HG03558 (cell line): Measurements from ENCODE around the gene COL4A1.

Source experiments
- ATAC-seq: cut with Tn5 transposase; IDR thresholded peaks from one replicate; pipeline ENCODE4 v1.9.1; 2021; ENCODE audit warnings: moderate number of reproducible peaks; ENCODE audit not compliant: unreplicated experiment; ENCODE audit errors: extremely low read depth

The COL4A1 gene

DNA sequence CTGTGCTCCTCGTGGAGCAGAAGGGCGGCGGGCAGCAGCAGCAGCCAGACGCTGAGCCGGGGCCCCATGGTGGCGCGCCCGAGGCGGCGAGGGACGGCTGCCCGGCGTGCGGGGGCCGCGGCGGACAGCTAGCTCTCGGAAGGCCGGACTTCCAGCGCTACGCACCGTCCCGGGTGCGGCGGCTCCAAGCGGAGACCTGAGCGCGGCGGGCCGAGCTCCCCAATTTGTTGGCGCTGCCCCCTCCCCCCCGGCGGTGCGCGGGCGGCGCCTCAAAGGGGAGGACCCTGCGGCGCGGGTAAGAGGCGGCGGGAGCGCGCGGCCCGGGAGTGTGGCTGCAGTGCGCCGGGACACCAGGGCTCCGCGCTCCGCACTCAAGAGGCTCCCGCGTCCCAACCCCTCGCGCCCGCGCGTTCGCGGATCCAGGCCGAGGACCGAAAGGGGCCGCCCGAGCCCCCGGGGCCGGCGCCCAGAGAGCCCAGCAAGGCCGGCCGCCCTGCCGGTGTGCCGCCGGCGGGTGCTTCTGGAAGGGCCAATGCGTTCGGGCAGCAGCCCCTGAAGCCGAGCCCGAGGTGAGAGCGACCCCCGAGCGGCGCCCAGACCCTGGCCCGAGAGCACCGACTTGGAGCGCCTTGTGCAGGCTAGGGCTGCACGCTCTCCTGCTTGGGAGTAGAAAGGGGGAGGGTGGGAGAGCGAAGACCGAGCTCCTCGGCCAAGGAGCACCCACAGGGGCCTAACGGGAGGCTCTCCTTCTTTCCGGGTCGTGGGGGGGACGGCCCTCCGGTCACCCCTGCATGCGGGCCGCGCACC lies at the start of gene COL4A1, which contains the start of gene COL4A2:
COL4A1 (minus strand) TSS at position 198 of the 807 bp plus-strand sequence; CDS start at position 68, 130 bp downstream.
COL4A2 (plus strand) TSS at position 325 of the 807 bp plus-strand sequence. CDS start 620 bp downstream, outside the sequence.
- no peak for ATAC-seq

DNA sequence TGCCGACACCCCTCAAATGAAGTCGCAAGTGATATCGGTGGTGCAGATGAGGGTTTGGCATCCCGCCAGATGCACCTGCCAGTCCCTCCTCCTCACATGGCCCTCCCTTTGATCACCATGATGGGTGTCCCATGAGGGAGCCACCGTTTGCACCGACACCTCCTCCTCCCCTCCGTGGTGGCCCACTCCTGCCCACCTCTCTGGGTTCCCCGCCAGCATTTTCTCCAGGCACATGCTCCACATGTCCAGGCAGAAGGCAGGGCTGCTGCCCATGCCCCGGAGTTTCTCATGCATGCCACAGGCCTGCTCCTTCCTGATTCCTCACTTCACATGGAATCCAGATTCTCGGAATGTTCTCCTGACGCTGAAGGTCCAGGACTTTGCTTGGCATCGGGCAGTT lies 49.4 kb upstream of the COL4A1 start:
- ATAC-seq = no peak

DNA sequence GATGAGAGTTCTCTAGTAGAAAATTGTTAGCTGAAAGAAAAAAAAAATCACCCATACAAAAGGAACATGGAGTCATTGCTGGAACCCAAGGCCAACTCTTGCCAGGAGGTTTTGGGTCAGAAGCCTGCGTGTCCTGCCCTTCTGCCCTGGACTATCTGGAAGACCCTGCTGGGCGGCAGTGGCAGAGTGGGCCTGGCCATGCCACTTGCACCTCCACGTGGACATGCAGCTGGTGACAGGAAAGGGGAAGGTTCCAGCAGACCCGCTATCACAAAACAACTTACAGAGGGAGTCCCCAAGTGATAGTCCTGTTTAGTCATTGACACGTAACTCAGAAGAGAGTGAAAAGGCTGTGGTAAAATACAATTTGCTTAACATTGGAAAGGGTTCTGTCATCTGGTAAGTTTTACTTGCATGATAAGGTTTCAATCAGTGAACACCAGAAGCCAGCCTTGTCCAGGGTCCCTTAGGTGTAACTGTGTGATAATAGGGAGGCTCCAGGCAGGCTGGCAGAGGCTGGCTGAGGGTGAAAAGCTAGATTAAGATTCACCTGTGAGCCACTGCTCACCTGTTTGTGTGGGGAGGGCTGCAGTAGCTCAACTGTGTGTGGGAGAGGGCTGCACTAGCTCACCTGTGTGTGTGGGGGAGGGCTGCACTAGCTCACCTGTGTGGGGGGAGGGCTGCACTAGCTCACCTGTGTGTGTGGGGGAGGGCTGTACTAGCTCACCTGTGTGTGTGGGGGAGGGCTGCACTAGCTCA lies 47.9 kb upstream of the COL4A1 start:
- ATAC-seq = no peak

DNA sequence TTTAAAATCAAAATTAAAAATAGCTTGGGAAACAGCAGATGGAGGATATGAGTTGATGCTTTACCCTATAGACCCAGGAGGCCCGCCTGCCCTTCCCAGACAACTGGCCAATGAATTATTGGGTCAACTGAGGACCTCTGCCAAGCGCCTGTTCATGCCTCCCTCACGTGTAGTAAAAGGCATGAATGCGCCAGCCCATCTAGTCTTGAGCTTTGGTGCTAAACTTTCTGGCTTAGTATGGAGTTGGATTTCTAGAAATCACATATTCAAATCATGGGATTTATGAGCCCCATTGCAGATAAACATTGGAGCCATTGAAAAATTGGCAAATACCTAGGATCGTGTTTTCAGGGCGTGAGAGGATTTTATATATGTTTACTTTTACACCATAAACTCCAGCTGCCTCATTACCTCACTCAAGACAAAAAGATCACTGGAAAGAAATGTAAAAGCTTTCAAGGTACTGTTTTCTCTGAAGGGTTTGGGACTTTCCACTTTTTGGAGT lies 47.2 kb upstream of the COL4A1 start:
- ATAC-seq = no peak

DNA sequence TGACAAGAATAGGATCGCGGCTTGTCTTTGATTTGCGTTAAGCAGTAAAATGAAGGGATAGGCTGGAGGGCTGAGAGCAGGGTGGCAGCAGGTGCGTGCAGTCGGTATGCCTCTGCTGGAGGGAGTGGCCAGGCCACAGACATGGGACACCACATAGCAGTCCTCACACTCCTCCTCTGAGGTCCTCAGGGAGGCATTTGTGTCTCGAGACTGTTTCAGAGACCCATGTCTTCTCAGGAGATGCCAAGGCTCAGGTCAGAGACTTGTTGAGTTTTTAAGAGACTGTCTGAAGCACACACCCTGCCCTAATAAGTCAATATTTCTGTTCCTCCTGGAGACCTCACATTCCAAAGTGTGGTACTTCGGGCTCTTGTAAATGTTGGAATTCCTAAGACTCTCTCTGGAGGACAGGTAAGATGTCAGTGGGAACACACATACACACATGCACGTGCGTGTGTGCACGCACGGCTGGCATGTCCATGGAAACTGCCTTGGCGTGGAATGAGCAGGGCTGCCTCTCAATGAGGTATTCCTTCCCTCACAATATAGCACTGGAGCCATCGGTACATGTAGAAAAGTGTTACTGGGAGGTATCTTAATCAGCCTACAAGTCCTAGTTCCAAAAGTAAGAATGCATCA lies 46.5 kb upstream of the COL4A1 start:
- no peak for ATAC-seq

DNA sequence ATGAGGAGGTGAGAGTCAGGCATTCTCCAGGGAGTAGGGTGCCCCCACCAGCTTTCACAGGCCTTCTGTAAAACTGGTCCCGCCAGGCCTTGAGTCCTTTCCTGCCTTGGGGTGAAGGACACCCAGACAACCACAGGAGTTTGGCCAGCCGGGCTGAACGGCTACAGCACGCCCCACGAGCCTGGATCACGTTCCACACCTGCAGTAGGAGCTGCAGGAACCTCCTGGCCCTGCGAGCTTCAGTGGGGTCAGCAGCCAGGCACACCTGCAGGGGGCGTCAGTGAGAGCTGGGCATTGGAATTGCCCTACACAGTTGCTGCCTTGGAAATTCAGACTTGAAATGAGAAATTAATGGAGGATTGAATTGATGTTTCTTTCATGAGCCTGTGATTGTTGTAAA lies 45.8 kb upstream of the COL4A1 start:
- ATAC-seq = no peak

DNA sequence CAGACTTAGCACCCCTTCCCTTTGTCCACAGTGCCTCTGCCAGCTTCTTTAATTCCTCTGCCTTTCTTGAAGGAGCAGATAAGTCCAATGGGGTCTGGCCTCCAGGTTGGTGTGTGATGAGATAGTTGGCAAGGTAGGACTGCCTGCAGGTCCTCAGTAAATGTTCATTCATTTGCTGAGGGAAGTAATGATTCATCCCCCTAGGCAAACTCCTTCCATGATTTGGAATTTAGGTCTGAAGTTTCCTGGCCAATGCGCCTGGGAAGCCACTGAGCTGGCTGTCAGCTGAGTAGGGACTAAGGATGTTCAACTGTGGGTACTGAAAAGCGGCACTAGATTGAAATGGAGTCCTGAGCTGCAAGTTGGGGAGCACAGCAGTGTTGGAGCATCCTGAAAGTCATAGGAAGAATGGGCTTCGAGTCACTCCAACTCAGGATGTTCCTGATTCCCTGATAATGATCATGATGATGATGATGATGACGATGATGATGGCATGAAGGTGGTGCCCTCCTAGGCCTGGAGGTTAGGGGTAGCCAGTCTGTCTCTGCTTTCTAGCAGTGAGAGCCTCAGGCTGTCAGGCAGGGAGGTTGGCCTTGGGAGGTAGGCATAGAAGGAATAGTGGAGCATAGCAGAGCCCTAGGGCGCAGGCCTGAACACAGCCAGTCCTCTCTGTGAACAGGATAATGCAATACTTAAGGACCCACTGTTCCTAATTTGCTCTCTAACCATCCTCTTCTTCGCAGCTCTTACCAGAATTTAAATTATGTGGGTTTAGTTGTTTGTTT lies 44.9 kb upstream of the COL4A1 start:
- ATAC-seq = no peak

DNA sequence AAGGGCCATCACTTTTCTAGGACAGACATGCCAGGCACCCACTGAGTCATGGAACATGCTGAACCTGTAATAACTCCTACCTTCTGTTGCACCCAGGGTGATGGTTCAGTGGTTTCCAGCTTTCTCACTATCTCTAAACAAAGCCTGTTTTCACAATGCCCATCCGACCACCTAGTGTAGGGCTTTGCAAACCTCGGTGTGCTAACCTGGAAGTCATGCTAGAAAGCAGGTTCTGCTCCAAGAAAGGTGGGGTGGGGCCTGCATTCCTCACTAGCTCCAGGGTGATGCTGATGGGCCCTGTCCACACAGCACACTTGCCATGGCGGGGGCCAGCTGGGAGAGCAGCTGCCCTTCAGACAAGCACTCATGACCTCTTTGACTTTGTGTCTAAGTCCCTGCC lies 43.6 kb upstream of the COL4A1 start:
- ATAC-seq = no peak

DNA sequence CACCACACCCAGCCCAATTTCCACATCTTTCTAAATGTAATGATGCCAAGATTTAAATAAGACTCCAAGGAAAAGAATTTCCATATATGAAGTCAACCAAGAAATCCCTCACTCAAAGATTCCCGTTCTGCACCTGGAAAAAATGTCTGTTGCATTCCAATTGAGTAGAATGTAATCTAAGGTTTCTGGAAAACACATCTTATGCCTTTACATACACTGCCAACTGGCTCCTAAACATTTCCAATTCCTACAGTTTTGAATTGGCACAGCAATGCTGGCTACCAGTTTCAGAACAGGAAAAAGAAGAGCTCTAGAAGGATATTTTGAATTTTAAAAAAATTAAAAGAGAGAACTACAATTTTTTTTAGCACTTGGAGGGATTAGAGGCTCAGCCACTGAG lies 43.1 kb upstream of the COL4A1 start:
- ATAC-seq = no peak

DNA sequence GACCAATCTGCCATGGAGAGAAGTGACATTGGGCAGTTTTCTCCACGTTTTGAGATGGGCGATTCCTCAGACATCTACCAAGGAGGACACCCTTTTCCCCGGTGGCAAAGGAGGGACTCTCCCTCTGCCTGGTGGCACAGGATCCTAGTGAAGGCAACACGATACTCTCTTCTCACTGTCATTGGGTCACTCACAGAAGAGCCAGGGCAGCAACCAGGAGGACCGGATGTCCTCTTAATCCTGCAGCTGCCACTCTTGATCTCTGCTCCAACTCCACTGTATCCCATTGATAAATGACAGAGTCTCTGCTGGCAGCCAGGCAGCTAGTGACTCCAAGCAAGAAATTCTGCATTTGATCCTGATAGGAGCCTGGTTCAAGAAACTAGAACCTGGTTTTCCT lies 42.3 kb upstream of the COL4A1 start:
- no peak for ATAC-seq

DNA sequence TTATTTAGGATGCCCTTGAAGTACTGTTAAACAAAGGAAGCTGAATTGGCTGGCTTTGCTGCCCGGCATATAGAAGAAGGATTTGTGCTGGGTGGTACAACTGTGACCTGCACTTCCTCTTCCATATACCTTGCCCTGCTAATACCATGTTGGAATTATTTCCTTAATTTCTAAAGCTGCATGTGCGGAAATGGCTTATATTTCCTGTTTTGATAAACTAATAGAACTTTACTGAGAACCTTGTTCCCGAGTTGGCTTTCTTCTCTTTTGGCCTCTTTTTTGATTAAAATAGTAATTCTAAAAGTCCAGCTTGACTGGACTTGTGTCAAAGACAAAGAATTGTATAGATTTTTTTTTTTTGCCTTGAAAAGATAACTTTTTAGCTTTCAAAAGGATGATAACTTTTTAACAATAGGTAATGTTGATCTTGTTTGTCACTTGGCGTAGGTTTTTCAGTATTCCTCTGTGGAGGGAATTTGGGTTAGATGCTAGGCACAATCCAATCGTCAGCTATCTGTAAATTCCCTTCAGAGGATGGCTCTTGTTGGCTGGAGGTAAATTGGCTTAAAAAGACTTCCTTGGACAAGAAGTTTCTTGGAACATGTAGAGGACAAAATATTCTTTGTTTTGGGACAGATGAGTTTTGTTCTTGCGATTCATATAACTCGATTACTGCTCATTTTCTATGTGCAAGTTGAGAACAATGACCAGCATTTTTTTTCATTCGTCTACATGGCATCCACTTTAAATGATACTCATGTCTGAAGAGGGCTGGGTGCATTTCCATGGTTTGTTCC lies 41.5 kb upstream of the COL4A1 start:
- ATAC-seq = no peak

DNA sequence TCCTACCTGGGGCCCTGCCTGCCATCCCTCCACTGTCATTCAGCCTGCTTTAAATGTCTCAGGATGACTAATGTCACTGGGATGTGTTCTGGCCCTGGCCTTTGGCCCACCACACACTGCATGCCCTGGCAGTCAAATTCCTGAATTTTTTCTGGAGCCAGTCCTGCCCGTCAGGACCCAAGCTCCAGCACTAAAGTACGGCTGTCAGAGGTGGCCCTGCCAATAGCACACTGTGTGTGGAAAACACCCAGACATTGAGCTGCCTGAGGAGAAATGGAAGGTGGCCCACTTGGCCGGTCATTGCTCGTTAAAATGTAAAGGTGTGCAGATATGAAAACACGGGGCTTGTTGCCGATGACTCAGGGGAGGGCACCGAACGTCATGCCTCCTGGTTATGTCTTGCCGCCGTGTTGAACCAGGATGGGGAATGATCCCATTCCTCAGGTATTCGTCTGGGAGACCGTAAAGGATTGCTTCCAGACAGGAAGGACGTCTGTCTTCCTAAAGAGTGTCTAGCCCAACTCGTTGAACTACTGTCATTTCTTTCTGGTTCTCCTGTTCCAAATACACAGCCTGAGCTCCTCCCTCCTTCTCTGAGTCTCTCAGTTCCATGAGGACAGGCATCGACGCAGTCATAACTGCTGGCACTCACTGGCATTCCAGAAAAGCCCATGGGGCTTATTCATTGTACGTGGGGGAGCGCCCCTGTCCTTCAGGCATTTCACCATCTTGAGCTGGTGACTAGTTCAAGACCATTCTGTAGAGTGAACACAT lies 40.8 kb upstream of the COL4A1 start:
- ATAC-seq = no peak

DNA sequence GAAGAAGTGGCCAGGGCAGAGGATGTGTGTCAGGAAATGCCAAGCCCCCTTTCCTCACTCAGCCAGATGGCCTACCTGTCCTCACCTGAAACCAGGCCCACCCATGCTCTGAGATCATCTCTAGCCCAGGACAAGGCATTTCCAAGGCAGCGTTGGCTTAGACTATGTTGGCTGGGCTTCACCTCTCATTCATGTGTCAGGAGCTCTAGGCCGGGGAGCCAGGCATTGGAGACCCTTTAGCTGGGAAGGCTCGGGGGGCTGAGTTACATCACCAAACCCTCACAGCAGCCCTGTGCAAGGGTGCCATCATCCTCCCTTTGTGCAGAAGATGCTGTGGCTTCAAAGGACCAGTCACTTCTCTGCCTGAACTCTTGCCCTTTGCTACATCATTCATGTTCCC lies 40.1 kb upstream of the COL4A1 start:
- no peak for ATAC-seq

DNA sequence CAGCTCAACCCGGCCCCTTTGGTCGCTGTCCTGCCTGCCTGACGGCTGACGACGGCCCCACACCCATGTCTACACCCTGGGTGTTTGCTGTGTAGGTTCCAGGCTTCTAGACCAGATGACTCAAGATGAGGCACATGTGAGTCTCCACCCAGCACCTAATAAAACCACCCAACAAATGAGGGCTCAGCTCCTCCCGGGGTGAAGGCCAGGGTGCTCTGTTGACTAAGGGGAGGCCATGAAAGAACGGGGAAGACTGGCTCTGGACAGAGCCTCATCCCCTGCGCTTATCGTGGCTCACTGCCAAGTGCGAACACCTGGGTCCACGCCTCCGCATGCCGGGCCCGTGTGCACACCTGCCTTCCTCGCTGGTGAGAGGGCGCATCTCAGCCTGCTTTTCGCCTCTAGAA lies 39.7 kb upstream of the COL4A1 start:
- ATAC-seq = no peak

DNA sequence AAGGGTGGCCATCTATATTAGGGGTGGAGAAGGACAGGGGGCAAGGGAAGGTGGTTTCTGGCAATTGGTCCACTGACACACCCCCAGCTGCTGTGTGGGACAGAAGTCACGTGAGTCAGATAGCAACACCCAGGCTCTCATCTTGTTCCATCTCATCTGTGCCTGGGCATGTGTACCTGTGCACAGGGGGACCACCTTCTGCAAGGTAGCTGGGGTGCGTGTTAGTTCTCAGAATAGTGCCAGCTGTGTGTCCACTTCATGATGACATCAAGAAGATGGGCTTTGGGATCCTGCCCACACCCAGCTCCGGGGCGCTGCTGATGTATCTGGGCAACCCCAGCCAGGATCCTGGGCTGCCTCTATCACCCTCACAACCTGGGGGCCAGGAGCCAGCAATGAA lies 38.7 kb upstream of the COL4A1 start:
- ATAC-seq = no peak

DNA sequence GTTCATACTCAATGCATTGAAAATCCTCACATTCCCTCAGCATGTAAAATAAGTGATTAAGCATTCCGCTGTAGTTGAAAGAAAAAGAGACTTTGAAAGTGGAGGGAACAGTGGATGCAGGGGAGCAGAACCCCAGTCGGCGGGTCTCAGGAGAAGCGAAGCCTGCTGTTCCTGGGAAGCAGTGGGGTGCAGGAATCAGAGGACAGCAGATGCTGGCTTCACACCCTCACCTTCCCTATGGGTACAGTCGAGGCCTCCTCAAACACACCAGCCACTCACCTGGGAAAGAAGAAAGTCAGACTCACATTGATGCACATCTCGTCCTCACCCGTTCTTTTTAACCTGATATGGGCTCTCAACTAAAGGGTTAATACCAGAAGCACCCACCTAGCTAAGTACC lies 38.3 kb upstream of the COL4A1 start:
- ATAC-seq = no peak

DNA sequence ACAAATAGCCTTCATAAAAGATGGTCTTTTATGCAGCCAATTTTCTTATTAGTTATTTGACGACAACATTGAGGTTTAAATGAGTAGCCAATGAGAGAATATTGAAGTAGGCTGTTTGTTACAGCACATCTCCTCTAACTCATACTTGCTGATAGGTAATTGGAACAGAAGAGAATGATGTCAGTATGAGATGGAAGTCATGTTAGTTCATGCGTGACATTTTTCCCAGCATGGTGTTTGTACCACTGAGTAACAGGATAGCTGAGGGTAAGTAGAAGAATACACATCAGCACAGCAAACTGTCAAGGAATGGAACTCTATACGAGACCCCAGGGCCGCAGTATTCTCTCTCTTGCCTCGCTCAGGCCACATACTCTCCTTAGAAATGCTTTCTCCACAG lies 37.4 kb upstream of the COL4A1 start:
- ATAC-seq = no peak

DNA sequence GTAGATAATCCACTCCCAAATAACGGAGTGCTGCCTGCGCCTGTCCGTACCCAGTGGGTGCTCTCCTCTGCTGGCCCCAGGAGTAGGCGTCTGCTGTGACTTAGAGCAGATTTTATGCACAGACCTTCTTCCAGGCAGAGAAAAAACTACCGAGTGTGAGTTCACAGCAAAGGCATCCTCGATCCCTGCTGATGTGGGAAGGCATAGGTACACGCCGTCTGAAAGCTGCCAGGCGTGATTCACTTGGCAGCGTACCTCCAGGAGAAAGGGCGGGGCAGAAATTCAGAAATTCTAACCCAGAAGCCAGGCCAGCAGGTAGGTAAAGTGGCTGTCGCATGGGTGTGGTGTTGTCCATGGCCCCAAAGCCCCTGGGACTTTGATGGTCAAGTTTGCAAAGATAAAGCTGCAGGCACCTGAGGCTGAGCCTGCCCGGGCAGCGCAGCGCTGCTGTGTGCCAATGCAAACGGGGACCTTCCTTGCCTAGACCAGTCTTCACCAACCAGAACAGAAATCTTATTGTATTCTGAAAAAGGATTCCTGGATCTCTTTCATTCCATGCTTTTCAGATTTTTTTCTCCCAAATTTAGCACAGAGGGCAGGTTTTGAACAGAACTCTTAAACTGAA lies 36.4 kb upstream of the COL4A1 start:
- no peak for ATAC-seq
